ENCODE data around the gene YEATS2.
"Not testable (repeated sequence)": the region's sequence is repeated elsewhere in the genome, so short reads cannot be mapped to it uniquely, and the experiment has no call there.

YEATS2 gene

GRCh38 chr3:183718012-183718411 lies 20.4 kb downstream of the YEATS2 start:
- 100% methylated on average over 3 of the region's 3 CpGs for WGBS
- no peak overlapping the region for H3K4me3 ChIP-seq (ENCODE audit: low read length)

GRCh38 chr3:183725387-183725786 lies 27.8 kb downstream of the YEATS2 start:
- Histone ChIP-seq H3K27ac (ENCODE audit: low read depth, low read length) (no peak overlapping the region), H3K9ac (ENCODE audit: low read depth, low read length) (no peak overlapping the region), H3K4me3 (ENCODE audit: low read length) (no peak overlapping the region), H3K36me3 (ENCODE audit: insufficient read depth, low read length) (peaks cover 99% of the 10 kb centered on the region), H3K4me1 (ENCODE audit: insufficient read depth, low read length) (no peaks in the 10 kb centered on the region), H3K9me3 (ENCODE audit: insufficient read depth, low read depth, low read length) (no peaks in the 10 kb centered on the region), H3K27me3 (ENCODE audit: insufficient read depth, low read length) (no peaks in the 10 kb centered on the region)
- WGBS = 97% methylated on average over 6 of the region's 6 CpGs

More at GRCh38 chr3:183718012-183718411, 20.4 kb downstream of the YEATS2 start:
- Histone ChIP-seq H3K9ac (ENCODE audit: low read depth, low read length) (no peak overlapping the region), H3K36me3 (ENCODE audit: insufficient read depth, low read length) (peaks cover 88% of the 10 kb centered on the region), H3K27me3 (ENCODE audit: insufficient read depth, low read length) (no peaks in the 10 kb centered on the region), H3K9me3 (ENCODE audit: insufficient read depth, low read depth, low read length) (no peaks in the 10 kb centered on the region), H3K4me1 (ENCODE audit: insufficient read depth, low read length) (no peaks in the 10 kb centered on the region), H3K27ac (ENCODE audit: low read depth, low read length) (no peak overlapping the region)

- Histone ChIP-seq H3K4me3 (ENCODE audit: low read length) (no peak overlapping the region), H3K27ac (ENCODE audit: low read depth, low read length) (no peak overlapping the region), H3K4me1 (ENCODE audit: insufficient read depth, low read length) (no peaks in the 10 kb centered on the region), H3K9ac (ENCODE audit: low read depth, low read length) (no peak overlapping the region), H3K36me3 (ENCODE audit: insufficient read depth, low read length) (peaks cover 95% of the 10 kb centered on the region), H3K9me3 (ENCODE audit: insufficient read depth, low read depth, low read length) (no peaks in the 10 kb centered on the region), H3K27me3 (ENCODE audit: insufficient read depth, low read length) (no peaks in the 10 kb centered on the region)
- WGBS = 92% methylated on average over 1 of the region's 1 CpG
These were observed 30.6 kb downstream of the YEATS2 start for GRCh38 chr3:183728204-183728603.

GRCh38 chr3:183730361-183730760 lies 32.8 kb downstream of the YEATS2 start:
- WGBS = 90% methylated on average over 2 of the region's 2 CpGs
- Histone ChIP-seq H3K36me3 (ENCODE audit: insufficient read depth, low read length) (peaks cover 95% of the 10 kb centered on the region), H3K4me3 (ENCODE audit: low read length) (no peak overlapping the region), H3K4me1 (ENCODE audit: insufficient read depth, low read length) (no peaks in the 10 kb centered on the region), H3K27ac (ENCODE audit: low read depth, low read length) (no peak overlapping the region), H3K9ac (ENCODE audit: low read depth, low read length) (no peak overlapping the region), H3K27me3 (ENCODE audit: insufficient read depth, low read length) (no peaks in the 10 kb centered on the region), H3K9me3 (ENCODE audit: insufficient read depth, low read depth, low read length) (no peaks in the 10 kb centered on the region)

- WGBS = 93% methylated on average over 5 of the region's 5 CpGs
- Histone ChIP-seq H3K4me1 (ENCODE audit: insufficient read depth, low read length) (no peaks in the 10 kb centered on the region), H3K27ac (ENCODE audit: low read depth, low read length) (no peak overlapping the region), H3K9me3 (ENCODE audit: insufficient read depth, low read depth, low read length) (no peaks in the 10 kb centered on the region), H3K9ac (ENCODE audit: low read depth, low read length) (no peak overlapping the region), H3K27me3 (ENCODE audit: insufficient read depth, low read length) (no peaks in the 10 kb centered on the region), H3K36me3 (ENCODE audit: insufficient read depth, low read length) (peaks cover 95% of the 10 kb centered on the region), H3K4me3 (ENCODE audit: low read length) (no peak overlapping the region)
These were observed 34.0 kb downstream of the YEATS2 start for GRCh38 chr3:183731611-183732010.

GRCh38 chr3:183733553-183733952 lies 36.0 kb downstream of the YEATS2 start:
- Histone ChIP-seq H3K36me3 (ENCODE audit: insufficient read depth, low read length) (peaks cover 91% of the 10 kb centered on the region), H3K9ac (ENCODE audit: low read depth, low read length) (no peak overlapping the region), H3K27me3 (ENCODE audit: insufficient read depth, low read length) (no peaks in the 10 kb centered on the region), H3K4me3 (ENCODE audit: low read length) (no peak overlapping the region), H3K27ac (ENCODE audit: low read depth, low read length) (no peak overlapping the region), H3K9me3 (ENCODE audit: insufficient read depth, low read depth, low read length) (peaks cover 7% of the 10 kb centered on the region; the same call in 1 of the 2 replicates), H3K4me1 (ENCODE audit: insufficient read depth, low read length) (no peaks in the 10 kb centered on the region)
- WGBS = 92% methylated on average over 7 of the region's 7 CpGs

- Histone ChIP-seq H3K4me3 (ENCODE audit: low read length) (no peak overlapping the region), H3K27ac (ENCODE audit: low read depth, low read length) (no peak overlapping the region), H3K9me3 (ENCODE audit: insufficient read depth, low read depth, low read length) (peaks cover 7% of the 10 kb centered on the region; the same call in 1 of the 2 replicates), H3K36me3 (ENCODE audit: insufficient read depth, low read length) (peaks cover 79% of the 10 kb centered on the region), H3K27me3 (ENCODE audit: insufficient read depth, low read length) (no peaks in the 10 kb centered on the region), H3K4me1 (ENCODE audit: insufficient read depth, low read length) (no peaks in the 10 kb centered on the region), H3K9ac (ENCODE audit: low read depth, low read length) (no peak overlapping the region)
- 95% methylated on average over 4 of the region's 5 CpGs for WGBS
These were observed 37.3 kb downstream of the YEATS2 start for GRCh38 chr3:183734750-183735494.

- Histone ChIP-seq H3K27me3 (ENCODE audit: insufficient read depth, low read length) (no peaks in the 10 kb centered on the region), H3K36me3 (ENCODE audit: insufficient read depth, low read length) (peaks cover 74% of the 10 kb centered on the region), H3K27ac (ENCODE audit: low read depth, low read length) (no peak overlapping the region), H3K9me3 (ENCODE audit: insufficient read depth, low read depth, low read length) (peaks cover 7% of the 10 kb centered on the region; the same call in 1 of the 2 replicates), H3K9ac (ENCODE audit: low read depth, low read length) (no peak overlapping the region), H3K4me1 (ENCODE audit: insufficient read depth, low read length) (no peaks in the 10 kb centered on the region), H3K4me3 (ENCODE audit: low read length) (no peak overlapping the region)
- WGBS = 92% methylated on average over 2 of the region's 2 CpGs
These were observed 39.5 kb downstream of the YEATS2 start for GRCh38 chr3:183737116-183737515.

- H3K27me3 ChIP-seq (ENCODE audit: insufficient read depth, low read length); H3K4me3 ChIP-seq (ENCODE audit: low read length); H3K27ac ChIP-seq (ENCODE audit: low read depth, low read length); H3K4me1 ChIP-seq (ENCODE audit: insufficient read depth, low read length); H3K9me3 ChIP-seq (ENCODE audit: insufficient read depth, low read depth, low read length); H3K9ac ChIP-seq (ENCODE audit: low read depth, low read length): not testable (repeated sequence)
- 100% methylated on average over 1 of the region's 1 CpG for WGBS
- H3K36me3 ChIP-seq (ENCODE audit: insufficient read depth, low read length) = peaks cover 67% of the 10 kb centered on the region
These were observed 42.6 kb downstream of the YEATS2 start for GRCh38 chr3:183740154-183740553.

- Histone ChIP-seq H3K4me1 (ENCODE audit: insufficient read depth, low read length) (peaks cover 16% of the 10 kb centered on the region), H3K9ac (ENCODE audit: low read depth, low read length) (no peak overlapping the region), H3K36me3 (ENCODE audit: insufficient read depth, low read length) (peaks cover 64% of the 10 kb centered on the region), H3K27me3 (ENCODE audit: insufficient read depth, low read length) (no peaks in the 10 kb centered on the region), H3K9me3 (ENCODE audit: insufficient read depth, low read depth, low read length) (no peaks in the 10 kb centered on the region), H3K27ac (ENCODE audit: low read depth, low read length) (no peak overlapping the region), H3K4me3 (ENCODE audit: low read length) (no peak overlapping the region)
- 98% methylated on average over 6 of the region's 7 CpGs for WGBS
These were observed 45.6 kb downstream of the YEATS2 start for GRCh38 chr3:183743231-183743630.

GRCh38 chr3:183745300-183746098 lies 47.9 kb downstream of the YEATS2 start:
- peaks cover 16% of the 10 kb centered on the region for H3K4me1 ChIP-seq (ENCODE audit: insufficient read depth, low read length)
- H3K27ac ChIP-seq (ENCODE audit: low read depth, low read length) = peak overlapping the region; percentile 71
- WGBS = 88% methylated on average over 15 of the region's 16 CpGs
- H3K9ac ChIP-seq (ENCODE audit: low read depth, low read length) = peak overlapping the region; percentile 2; the same call in 1 of the 2 replicates
- H3K36me3 ChIP-seq (ENCODE audit: insufficient read depth, low read length) = peaks cover 79% of the 10 kb centered on the region
- H3K27me3 ChIP-seq (ENCODE audit: insufficient read depth, low read length) = no peaks in the 10 kb centered on the region
- no peaks in the 10 kb centered on the region for H3K9me3 ChIP-seq (ENCODE audit: insufficient read depth, low read depth, low read length)
- no peak overlapping the region for H3K4me3 ChIP-seq (ENCODE audit: low read length)

Data from HUES64 (cell line).